IMR-90 (cell line): ENCODE results near the gene HAUS5.

ENCODE experiments used
- CTCF ChIP-seq: conservative IDR thresholded peaks from 2 replicates; pipeline ENCODE4 v1.5.1; 2012; ENCODE audit warnings: mild to moderate bottlenecking, low read depth, low read length, improper control_type of control experiment
- FOS ChIP-seq: fragments of 150-350 bp; IDR thresholded peaks from 2 replicates; pipeline ENCODE4 v1.6.1; 2016; ENCODE audit warnings: low read depth, low read length
- MAFK ChIP-seq: IDR thresholded peaks from 2 replicates; pipeline ENCODE4 v1.6.1; 2012; ENCODE audit warnings: low read depth, low read length, improper control_type of control experiment
- NFE2L2 ChIP-seq: fragments of 150-350 bp; IDR thresholded peaks from 2 replicates; pipeline ENCODE4 v1.6.1; 2016; ENCODE audit warnings: low read depth, mild to moderate bottlenecking, low read length
- USF2 ChIP-seq: fragments of 150-350 bp; IDR thresholded peaks from 2 replicates; pipeline ENCODE4 v1.6.1; 2017; ENCODE audit warnings: mild to moderate bottlenecking, antibody characterized with exemption, low read length, low read depth

- no peak for TF ChIP-seq USF2
- TF ChIP-seq CTCF: no peak
- TF ChIP-seq FOS: no peak
- TF ChIP-seq MAFK: no peak
- no peak for TF ChIP-seq NFE2L2
Observed at GRCh38 chr19:35620001-35620400, 7.5 kb downstream of the HAUS5 start.
